HL-60/S4 treated with phorbol 12-myristate 13-acetate at 8.2 ng/mL for 4 days and 3 days (cell line): ENCODE data around the gene FN3KRP.

Source experiments
- in situ Hi-C: fragments of 300-500 bp; cut with MboI; formaldehyde crosslinking; loops from 2 replicates; pipeline ENCODE4 v1.15.0; 2022; ENCODE audit warnings: low sequenced_read_pairs

FN3KRP gene

GRCh38 chr17:82716203-82717010 lies at the start of gene FN3KRP:
FN3KRP (plus strand) TSS chr17:82716706; CDS start chr17:82716756, 50 bp downstream.
- in situ Hi-C loops = no loop called here

- in situ Hi-C loops = no loop called here
Measured at GRCh38 chr17:82666931-82667667, 49.4 kb upstream of the FN3KRP start.

GRCh38 chr17:82667668-82668000 lies 48.9 kb upstream of the FN3KRP start:
- in situ Hi-C loops = no loop called here

GRCh38 chr17:82668024-82668630 lies 48.4 kb upstream of the FN3KRP start:
- in situ Hi-C loops = no loop called here

- in situ Hi-C loops = no loop called here
Measured at GRCh38 chr17:82668631-82669099, 47.8 kb upstream of the FN3KRP start.

- in situ Hi-C loops = no loop called here
Measured at GRCh38 chr17:82670661-82671450, 45.6 kb upstream of the FN3KRP start.

GRCh38 chr17:82674656-82675475 lies 41.6 kb upstream of the FN3KRP start:
- in situ Hi-C loops = no loop called here

GRCh38 chr17:82675476-82676245 lies 40.8 kb upstream of the FN3KRP start:
- in situ Hi-C loops = no loop called here

GRCh38 chr17:82677353-82677925 lies 39.1 kb upstream of the FN3KRP start:
- in situ Hi-C loops = no loop called here

GRCh38 chr17:82678265-82678891 lies 38.1 kb upstream of the FN3KRP start:
- in situ Hi-C loops = no loop called here

- in situ Hi-C loops = no loop called here
Measured at GRCh38 chr17:82679586-82680465, 36.7 kb upstream of the FN3KRP start.

- in situ Hi-C loops = no loop called here
Measured at GRCh38 chr17:82681547-82681946, 35.0 kb upstream of the FN3KRP start.

- in situ Hi-C loops = no loop called here
Measured at GRCh38 chr17:82683534-82683933, 33.0 kb upstream of the FN3KRP start.

GRCh38 chr17:82684228-82684841 lies 32.2 kb upstream of the FN3KRP start:
- in situ Hi-C loops = no loop called here

- in situ Hi-C loops = no loop called here
Measured at GRCh38 chr17:82685291-82685690, 31.2 kb upstream of the FN3KRP start.

- in situ Hi-C loops = no loop called here
Measured at GRCh38 chr17:82686366-82687324, 29.9 kb upstream of the FN3KRP start.
